HepG2 (cell line): Measurements from ENCODE around the gene BEST3. TPM values are rescaled to one million over a fixed set of nuclear protein-coding genes. Genes with fewer than 3 reads are reported as not detected.

Experiments
- ATF7-NPFF ChIP-seq: sonication (generic); formaldehyde crosslinking; IDR thresholded peaks from 2 replicates; pipeline ENCODE4 v1.8.1; 2023; ENCODE audit warnings: mild to moderate bottlenecking, low read depth, missing genetic modification reagents, moderate library complexity
- CREBL2 ChIP-seq: sonication (generic); formaldehyde crosslinking; IDR thresholded peaks from 2 replicates; pipeline ENCODE4 v1.8.1; 2023; ENCODE audit warnings: missing genetic modification reagents, mild to moderate bottlenecking, borderline replicate concordance
- ELF1 ChIP-seq: sonication (generic); formaldehyde crosslinking; IDR thresholded peaks from 2 replicates; pipeline ENCODE4 v1.4.0; 2020; ENCODE audit warnings: missing genetic modification reagents
- ETV5 ChIP-seq: IDR thresholded peaks from 2 replicates; pipeline ENCODE4 v1.6.1; 2018; ENCODE audit warnings: missing biosample characterization, missing genetic modification reagents, inconsistent platforms, borderline replicate concordance
- FOSL2 ChIP-seq: sonication (generic); formaldehyde crosslinking; IDR thresholded peaks from 2 replicates; pipeline ENCODE4 v1.4.0; 2020; ENCODE audit warnings: missing genetic modification reagents
- GLI4 ChIP-seq: sonication (generic); formaldehyde crosslinking; IDR thresholded peaks from 2 replicates; pipeline ENCODE4 v1.5.1; 2020; ENCODE audit warnings: missing genetic modification reagents, mild to moderate bottlenecking, moderate library complexity, borderline replicate concordance
- HOXA5 ChIP-seq: sonication (generic); formaldehyde crosslinking; IDR thresholded peaks from 2 replicates; pipeline ENCODE4 v1.4.0; 2020; ENCODE audit warnings: missing genetic modification reagents
- LCORL ChIP-seq, 2 experiments: fragments of 450-650 bp in 1 of 2; sonication (generic) in 1 of 2; formaldehyde crosslinking in 1 of 2; IDR thresholded peaks; 2 replicates each; pipeline versions ENCODE4 v1.5.0 to v1.6.1; 2017 to 2020; ENCODE audit warnings: antibody characterized with exemption in 1 of 2, missing genetic modification reagents in 1 of 2
- MXI1 ChIP-seq: IDR thresholded peaks from 3 replicates; pipeline ENCODE4 v1.6.1; 2012; ENCODE audit warnings: low read depth, low read length, inconsistent platforms, borderline replicate concordance
- NFE2L1 ChIP-seq: sonication (generic); formaldehyde crosslinking; IDR thresholded peaks from 2 replicates; pipeline ENCODE4 v1.4.0; 2020; ENCODE audit warnings: missing genetic modification reagents, mild to moderate bottlenecking, borderline replicate concordance
- SIN3A ChIP-seq: IDR thresholded peaks from 2 replicates; pipeline ENCODE4 v1.6.1; 2011; ENCODE audit warnings: low read depth, mild to moderate bottlenecking, control low read depth, low read length, borderline replicate concordance
- STAG1 ChIP-seq: sonication (generic); formaldehyde crosslinking; IDR thresholded peaks from 2 replicates; pipeline ENCODE4 v1.4.0; 2020; ENCODE audit warnings: missing genetic modification reagents
- ZEB1 ChIP-seq: IDR thresholded peaks from 2 replicates; pipeline ENCODE4 v1.6.1; 2012; ENCODE audit warnings: mild to moderate bottlenecking, low read depth, inconsistent platforms; ENCODE audit not compliant: insufficient replicate concordance
- ZFP82 ChIP-seq: sonication (generic); formaldehyde crosslinking; IDR thresholded peaks from 2 replicates; pipeline ENCODE4 v1.5.1; 2020; ENCODE audit warnings: mild to moderate bottlenecking, missing genetic modification reagents, borderline replicate concordance
- ZMAT3 ChIP-seq: sonication (generic); formaldehyde crosslinking; conservative IDR thresholded peaks from 2 replicates; pipeline ENCODE4 v1.7.0; 2021; ENCODE audit warnings: missing genetic modification reagents
- ZNF235 ChIP-seq: sonication (generic); formaldehyde crosslinking; IDR thresholded peaks from 2 replicates; pipeline ENCODE4 v1.8.1; 2023; ENCODE audit warnings: mild to moderate bottlenecking, missing genetic modification reagents, borderline replicate concordance
- ZNF24 ChIP-seq: fragments of 450-650 bp; IDR thresholded peaks from 2 replicates; pipeline ENCODE4 v1.6.1; 2017; ENCODE audit warnings: antibody characterized with exemption, mild to moderate bottlenecking
- ZNF33B ChIP-seq: sonication (generic); formaldehyde crosslinking; IDR thresholded peaks from 2 replicates; pipeline ENCODE4 v1.5.1; 2020; ENCODE audit warnings: mild to moderate bottlenecking, missing genetic modification reagents
- ZNF350 ChIP-seq: sonication (generic); formaldehyde crosslinking; IDR thresholded peaks from 2 replicates; pipeline ENCODE4 v1.4.0; 2020; ENCODE audit warnings: mild to moderate bottlenecking, low read depth, missing genetic modification reagents, borderline replicate concordance
- ZNF430 ChIP-seq: sonication (generic); formaldehyde crosslinking; IDR thresholded peaks from 2 replicates; pipeline ENCODE4 v1.9.0; 2021; ENCODE audit warnings: mild to moderate bottlenecking, missing genetic modification reagents
- ZNF614 ChIP-seq: IDR thresholded peaks from 2 replicates; pipeline ENCODE4 v1.6.1; 2018; ENCODE audit warnings: missing biosample characterization, missing genetic modification reagents, inconsistent platforms, borderline replicate concordance
- ZNF644 ChIP-seq: IDR thresholded peaks from 2 replicates; pipeline ENCODE4 v1.6.1; 2016; ENCODE audit warnings: low read depth
- polyA plus RNA-seq, 8 experiments: library from polyadenylated mRNA; depleted of rRNA in 3 of 8; stranded (reverse) in 7 of 8; unstranded in 1 of 8; fragments of >200 nt; fragmentation: Illumina TruSeq in 4 of 8; extraction: Trizol in 4 of 8; gene quantifications; 2 replicates each; pipeline versions ENCODE4 v1.2.1 to v1.2.3, GENCODE V29; 2011 to 2016; ENCODE audit warnings: low read depth in 4 of 8, missing spikeins in 1 of 8, mixed read lengths in 1 of 8; ENCODE audit not compliant: insufficient read depth in 1 of 8
- total RNA-seq, 5 experiments: library from RNA; depleted of rRNA; stranded (reverse); fragments of >200 nt; fragmentation: Illumina TruSeq; extraction: Trizol; gene quantifications; 2 replicates each; pipeline ENCODE4 v1.2.3, GENCODE V29; 2016; ENCODE audit warnings: low read depth in 1 of 5
- TF ChIP-seq, protein P1 (sequence below): sonication (generic); formaldehyde crosslinking; IDR thresholded peaks from 2 replicates; pipeline ENCODE4 v1.5.1; 2020; ENCODE audit warnings: missing genetic modification reagents, mild to moderate bottlenecking, borderline replicate concordance
- TF ChIP-seq, protein P2 (sequence below): sonication (generic); formaldehyde crosslinking; IDR thresholded peaks from 2 replicates; pipeline ENCODE4 v1.5.0; 2020; ENCODE audit warnings: missing genetic modification reagents
- TF ChIP-seq, protein P3 (sequence below): IDR thresholded peaks from 2 replicates; pipeline ENCODE4 v1.6.1; 2016; ENCODE audit warnings: mild to moderate bottlenecking

The BEST3 gene
- total and polyA plus RNA-seq, 2 of the 13 experiments (the other 11 are each of a cell fraction or from before 2014, with no cell fraction given), result not detected

DNA sequence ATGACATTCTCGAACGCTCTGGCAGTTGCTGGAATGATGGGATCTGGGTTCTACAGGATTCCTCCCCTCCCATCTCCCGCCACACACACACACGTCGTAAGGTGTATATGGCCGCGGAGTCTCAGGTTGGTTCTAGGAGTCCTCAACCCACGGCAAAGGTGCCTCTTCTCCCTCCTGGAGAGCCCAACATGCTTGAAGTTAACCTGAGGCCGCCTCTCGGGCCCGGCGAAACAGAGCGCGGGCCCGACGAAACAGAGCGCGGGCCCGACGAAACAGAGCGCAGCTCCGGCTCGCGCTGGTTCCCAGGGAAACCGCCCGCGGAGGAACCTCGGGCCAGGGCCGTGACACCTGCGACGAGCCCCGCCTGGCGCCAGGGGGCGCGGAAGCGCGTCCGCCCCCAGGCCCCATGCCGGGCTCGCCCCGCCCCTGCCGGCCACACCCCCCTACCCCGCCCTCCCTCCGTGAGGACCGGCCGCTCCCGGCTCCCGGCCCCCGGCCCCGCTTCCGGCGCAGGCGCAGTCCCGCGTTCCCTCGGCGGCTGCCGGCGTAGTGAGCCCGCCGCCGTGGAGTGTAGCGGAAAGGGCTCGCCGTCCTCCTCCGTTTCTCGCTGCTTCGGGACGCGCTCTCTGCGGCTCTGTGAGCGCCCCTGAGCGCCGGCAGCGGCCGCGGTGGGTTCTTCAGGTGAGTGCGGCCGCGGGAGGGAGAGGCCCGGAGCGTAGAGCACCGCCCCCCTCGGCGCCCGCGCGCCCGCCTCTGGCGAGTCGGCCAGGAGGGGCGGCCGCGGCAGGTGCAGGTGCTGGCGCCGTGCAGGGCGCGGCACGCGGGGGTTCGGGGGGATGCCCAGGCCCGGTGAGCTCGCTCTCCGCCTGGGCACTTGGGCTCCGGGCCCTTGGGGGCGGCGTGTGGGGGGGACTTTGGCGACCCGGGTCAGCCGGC is 39.5 kb upstream of the BEST3 start, which contains the start of gene RAB3IP (continued):
- TF ChIP-seq MXI1 (peak; percentile 76; the same call in 1 of the 3 replicates), ZFP82 (no peak; the same call in 1 of the 2 replicates), ETV5 (CRISPR knock-in tag) (peak; percentile 59; the same call in 1 of the 2 replicates), ZNF614 (CRISPR knock-in tag) (peak; percentile 54; the same call in 1 of the 2 replicates), ZNF24 (peak; percentile 32; the same call in 1 of the 2 replicates), ZNF350 (0 out of 2 replicates have a peak, but pooled peaks have one; percentile 37), ZNF235 (CRISPR knock-in tag) (0 out of 2 replicates have a peak, but pooled peaks have one; percentile 28), STAG1 (CRISPR knock-in tag) (peak; percentile 35; the same call in 1 of the 2 replicates), GLI4 (0 out of 2 replicates have a peak, but pooled peaks have one; percentile 70), NFE2L1 (CRISPR knock-in tag) (no peak), LCORL (IDR thresholded peaks at IDR 0.05) (no peak), LCORL (CRISPR knock-in tag; IDR thresholded peaks at IDR 0.05) (no peak), HOXA5 (CRISPR knock-in tag) (0 out of 2 replicates have a peak, but pooled peaks have one; percentile 13), SIN3A (peak; percentile 68; the same call in 1 of the 2 replicates), ATF7-NPFF (CRISPR knock-in tag) (peak; percentile 50; the same call in 1 of the 2 replicates), ZNF33B (CRISPR knock-in tag) (0 out of 2 replicates have a peak, but pooled peaks have one; percentile 71), ZNF644 (CRISPR knock-in tag) (no peak), ZMAT3 (CRISPR knock-in tag) (no peak), FOSL2 (no peak), ZEB1 (peak; percentile 45), ELF1 (CRISPR knock-in tag) (0 out of 2 replicates have a peak, but pooled peaks have one; percentile 6), CREBL2 (CRISPR knock-in tag) (0 out of 2 replicates have a peak, but pooled peaks have one; percentile 34), ZNF430 (CRISPR knock-in tag) (peak; percentile 99)
- TF ChIP-seq, protein P1, sequence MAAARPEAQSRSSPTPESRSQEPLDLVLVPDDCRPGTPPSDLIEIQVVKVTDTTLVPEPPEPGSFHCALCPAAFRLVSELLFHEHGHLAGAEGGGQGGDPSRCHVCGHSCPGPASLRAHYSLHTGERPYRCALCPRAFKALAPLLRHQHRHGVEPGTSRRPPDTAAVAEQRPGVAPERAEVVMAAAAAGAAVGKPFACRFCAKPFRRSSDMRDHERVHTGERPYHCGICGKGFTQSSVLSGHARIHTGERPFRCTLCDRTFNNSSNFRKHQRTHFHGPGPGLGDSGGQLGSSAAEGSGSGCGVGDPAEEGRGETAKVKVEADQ (CRISPR knock-in tag), result peak; percentile 64; the same call in 1 of the 2 replicates
- TF ChIP-seq, protein P2, sequence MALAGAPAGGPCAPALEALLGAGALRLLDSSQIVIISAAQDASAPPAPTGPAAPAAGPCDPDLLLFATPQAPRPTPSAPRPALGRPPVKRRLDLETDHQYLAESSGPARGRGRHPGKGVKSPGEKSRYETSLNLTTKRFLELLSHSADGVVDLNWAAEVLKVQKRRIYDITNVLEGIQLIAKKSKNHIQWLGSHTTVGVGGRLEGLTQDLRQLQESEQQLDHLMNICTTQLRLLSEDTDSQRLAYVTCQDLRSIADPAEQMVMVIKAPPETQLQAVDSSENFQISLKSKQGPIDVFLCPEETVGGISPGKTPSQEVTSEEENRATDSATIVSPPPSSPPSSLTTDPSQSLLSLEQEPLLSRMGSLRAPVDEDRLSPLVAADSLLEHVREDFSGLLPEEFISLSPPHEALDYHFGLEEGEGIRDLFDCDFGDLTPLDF (CRISPR knock-in tag), result peak; percentile 54; the same call in 1 of the 2 replicates
- TF ChIP-seq, protein P3, sequence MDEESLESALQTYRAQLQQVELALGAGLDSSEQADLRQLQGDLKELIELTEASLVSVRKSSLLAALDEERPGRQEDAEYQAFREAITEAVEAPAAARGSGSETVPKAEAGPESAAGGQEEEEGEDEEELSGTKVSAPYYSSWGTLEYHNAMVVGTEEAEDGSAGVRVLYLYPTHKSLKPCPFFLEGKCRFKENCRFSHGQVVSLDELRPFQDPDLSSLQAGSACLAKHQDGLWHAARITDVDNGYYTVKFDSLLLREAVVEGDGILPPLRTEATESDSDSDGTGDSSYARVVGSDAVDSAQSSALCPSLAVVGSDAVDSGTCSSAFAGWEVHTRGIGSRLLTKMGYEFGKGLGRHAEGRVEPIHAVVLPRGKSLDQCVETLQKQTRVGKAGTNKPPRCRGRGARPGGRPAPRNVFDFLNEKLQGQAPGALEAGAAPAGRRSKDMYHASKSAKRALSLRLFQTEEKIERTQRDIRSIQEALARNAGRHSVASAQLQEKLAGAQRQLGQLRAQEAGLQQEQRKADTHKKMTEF, result peak; percentile 48; the same call in 1 of the 2 replicates
